K562 (cell line): ENCODE data around the gene PITPNM1. TPM values are rescaled to one million over a fixed set of nuclear protein-coding genes. Genes with fewer than 3 reads are reported as not detected.

ENCODE experiments used
- ATF2 ChIP-seq: sonication (generic); formaldehyde crosslinking; IDR thresholded peaks from 2 replicates; pipeline ENCODE4 v1.8.1; 2022; ENCODE audit warnings: missing genetic modification reagents
- CTBP1 ChIP-seq: fragments of 450-650 bp; IDR thresholded peaks from 2 replicates; pipeline ENCODE4 v1.6.1; 2016; ENCODE audit warnings: borderline replicate concordance
- FOSL1 ChIP-seq: fragments of 200-800 bp; sonication (Bioruptor generic); conservative IDR thresholded peaks from 2 replicates; pipeline ENCODE4 v1.6.1; 2016; ENCODE audit warnings: missing genetic modification characterization, missing compliant biosample characterization
- GTF2F1 ChIP-seq: IDR thresholded peaks from 2 replicates; pipeline ENCODE4 v1.6.1; 2011; ENCODE audit warnings: low read depth, low read length, improper control_type of control experiment
- LARP7 ChIP-seq: fragments of 450-650 bp; IDR thresholded peaks from 2 replicates; pipeline ENCODE4 v1.6.1; 2016
- MTA3 ChIP-seq: fragments of 450-650 bp; formaldehyde crosslinking; IDR thresholded peaks from 2 replicates; pipeline ENCODE4 v1.6.1; 2017; ENCODE audit warnings: mild to moderate bottlenecking, borderline replicate concordance
- MYC ChIP-seq, 2 experiments: fragments of 250-450 bp in 1 of 2; sonication (Bioruptor Pico) in 1 of 2; IDR thresholded peaks; 2 replicates each; pipeline versions ENCODE4 v1.5.1 to v1.6.1; 2012 to 2021; ENCODE audit warnings: low read depth in 2 of 2, borderline replicate concordance in 1 of 2, improper control_type of control experiment in 1 of 2, low read length in 1 of 2, mild to moderate bottlenecking in 1 of 2, moderate library complexity in 1 of 2
- POLR2A ChIP-seq: fragments of 450-650 bp; conservative IDR thresholded peaks from 2 replicates; pipeline ENCODE4 v1.6.1; 2016
- SMAD4 ChIP-seq: fragments of 250-450 bp; sonication (Bioruptor Pico); conservative IDR thresholded peaks from 2 replicates; pipeline ENCODE4 v1.8.0; 2021; ENCODE audit warnings: inconsistent platforms, mild to moderate bottlenecking, moderate library complexity
- TEAD2 ChIP-seq: fragments of 450-650 bp; IDR thresholded peaks from 2 replicates; pipeline ENCODE4 v1.6.1; 2016; ENCODE audit warnings: missing genetic modification characterization, control low read depth, missing compliant biosample characterization
- THAP12 ChIP-seq: fragments of 250-450 bp; sonication (Bioruptor Pico); IDR thresholded peaks from 2 replicates; pipeline ENCODE4 v1.9.0; 2021; ENCODE audit warnings: mild to moderate bottlenecking, inconsistent platforms
- ZNF384 ChIP-seq: IDR thresholded peaks from 2 replicates; pipeline ENCODE4 v1.6.1; 2012; ENCODE audit warnings: low read depth, low read length, improper control_type of control experiment
- ZNF511 ChIP-seq: sonication (generic); formaldehyde crosslinking; IDR thresholded peaks from 2 replicates; pipeline ENCODE4 v1.8.0; 2022; ENCODE audit warnings: mild to moderate bottlenecking, missing genetic modification reagents
- ZNF76 ChIP-seq: fragments of 250-450 bp; sonication (Bioruptor Pico); IDR thresholded peaks from 2 replicates; pipeline ENCODE4 v1.4.0; 2020; ENCODE audit warnings: mild to moderate bottlenecking, moderate library complexity, borderline replicate concordance
- polyA plus RNA-seq, 8 experiments: library from polyadenylated mRNA; depleted of rRNA in 4 of 8; stranded (reverse) in 5 of 8; unstranded in 3 of 8; fragments of >200 nt; fragmentation: Nextera tagmentation in 2 of 8; fragmentation: Illumina TruSeq in 1 of 8; extraction: Ambion mirVana in 2 of 8; extraction: Trizol in 1 of 8; gene quantifications; 2 replicates each; pipeline versions ENCODE4 v1.2.1 to v1.2.3, GENCODE V29; 2011 to 2014; ENCODE audit warnings: inconsistent platforms in 1 of 8, missing spikeins in 1 of 8
- total RNA-seq, 7 experiments: library from RNA; depleted of rRNA in 6 of 7; stranded (reverse); fragments of >200 nt in 6 of 7; fragmentation: Illumina TruSeq in 2 of 7; extraction: Trizol in 2 of 7; gene quantifications; 2 replicates each; pipeline versions ENCODE4 v1.2.1 to v1.2.3, GENCODE V29; 2011 to 2021; ENCODE audit warnings: low replicate concordance in 1 of 7
- TF ChIP-seq, protein P1 (sequence below): fragments of 450-650 bp; formaldehyde crosslinking; IDR thresholded peaks from 2 replicates; pipeline ENCODE4 v1.4.0; 2020; ENCODE audit warnings: mild to moderate bottlenecking, mixed read lengths
- TF ChIP-seq, protein P2 (sequence below): fragments of 450-650 bp; formaldehyde crosslinking; IDR thresholded peaks from 2 replicates; pipeline ENCODE4 v1.4.0; 2020; ENCODE audit warnings: mild to moderate bottlenecking, moderate library complexity

PITPNM1 gene
- total and polyA plus RNA-seq, 9 of the 15 experiments (the other 6 are each of a cell fraction or from before 2014, with no cell fraction given), result 0.11 to 53.7 (median 16.0) TPM

DNA sequence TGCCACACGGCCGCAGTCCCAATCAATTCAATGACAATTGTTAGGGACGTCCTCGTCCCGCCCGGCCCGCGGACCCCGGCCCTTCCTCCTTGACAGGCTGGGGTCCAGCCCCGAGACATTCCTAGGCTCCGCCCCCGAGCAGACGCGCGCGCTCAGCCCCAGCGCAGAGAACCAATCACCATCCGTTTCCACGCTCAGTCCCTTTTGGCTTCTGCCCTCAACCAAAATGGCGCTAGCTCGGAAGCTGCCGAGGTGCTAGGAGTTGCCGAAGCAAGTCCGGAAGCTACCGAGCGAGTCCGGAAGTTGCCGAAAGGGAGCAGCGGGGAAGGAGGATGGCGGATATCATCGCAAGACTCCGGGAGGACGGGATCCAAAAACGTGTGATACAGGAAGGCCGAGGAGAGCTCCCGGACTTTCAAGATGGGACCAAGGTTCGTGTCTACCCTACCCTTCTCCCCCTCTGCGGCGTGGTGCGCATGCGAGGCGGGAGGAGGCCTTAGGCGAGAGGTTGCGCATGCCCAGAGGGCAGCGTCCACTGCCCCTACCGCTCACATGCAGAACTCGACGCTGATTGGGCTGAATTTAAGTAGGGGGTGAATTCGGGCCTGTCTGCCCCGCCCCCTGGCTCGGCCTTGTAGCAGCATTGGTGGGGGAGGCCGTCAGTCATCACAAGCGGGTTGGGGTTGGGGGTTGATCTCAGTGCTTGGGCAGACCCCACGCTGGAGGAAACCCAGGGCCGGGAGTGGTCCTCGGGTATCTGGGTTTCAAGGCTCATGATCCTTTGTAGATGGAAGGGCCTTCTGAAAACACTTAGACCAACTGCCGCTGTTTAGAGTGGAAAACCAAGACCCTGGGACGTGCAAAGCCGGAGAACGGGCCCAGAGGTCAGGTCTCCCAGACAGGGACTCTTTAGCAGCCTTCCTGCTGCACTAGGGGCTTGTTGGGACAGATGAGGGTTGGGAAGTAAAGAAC lies 22.1 kb downstream of the PITPNM1 start, which contains the start of gene AIP (continued):
- TF ChIP-seq ATF2 (peak; percentile 63; the same call in 1 of the 2 replicates), SMAD4 (CRISPR knock-in tag) (peak; percentile 7; the same call in 1 of the 2 replicates), ZNF511 (peak; percentile 100), GTF2F1 (0 out of 2 replicates have a peak, but pooled peaks have one; percentile 40), MYC (IDR thresholded peaks at IDR 0.05; ENCODE audit: low read depth, low read length) (peak; percentile 21; the same call in 1 of the 2 replicates), MYC (CRISPR knock-in tag; IDR thresholded peaks at IDR 0.05; ENCODE audit: borderline replicate concordance, low read depth) (no peak), LARP7 (no peak), TEAD2 (tag) (no peak), CTBP1 (peak; percentile 65; the same call in 1 of the 2 replicates), POLR2A (peak; percentile 81), ZNF384 (no peak; the same call in none of the 2 replicates), THAP12 (CRISPR knock-in tag) (no peak), MTA3 (peak; percentile 65; the same call in 1 of the 2 replicates), FOSL1 (tag) (no peak), ZNF76 (CRISPR knock-in tag) (peak; percentile 7; the same call in 1 of the 2 replicates)
- TF ChIP-seq, protein P1, sequence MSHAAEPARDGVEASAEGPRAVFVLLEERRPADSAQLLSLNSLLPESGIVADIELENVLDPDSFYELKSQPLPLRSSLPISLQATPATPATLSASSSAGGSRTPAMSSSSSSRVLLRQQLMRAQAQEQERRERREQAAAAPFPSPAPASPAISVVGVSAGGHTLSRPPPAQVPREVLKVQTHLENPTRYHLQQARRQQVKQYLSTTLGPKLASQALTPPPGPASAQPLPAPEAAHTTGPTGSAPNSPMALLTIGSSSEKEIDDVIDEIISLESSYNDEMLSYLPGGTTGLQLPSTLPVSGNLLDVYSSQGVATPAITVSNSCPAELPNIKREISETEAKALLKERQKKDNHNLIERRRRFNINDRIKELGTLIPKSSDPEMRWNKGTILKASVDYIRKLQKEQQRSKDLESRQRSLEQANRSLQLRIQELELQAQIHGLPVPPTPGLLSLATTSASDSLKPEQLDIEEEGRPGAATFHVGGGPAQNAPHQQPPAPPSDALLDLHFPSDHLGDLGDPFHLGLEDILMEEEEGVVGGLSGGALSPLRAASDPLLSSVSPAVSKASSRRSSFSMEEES (CRISPR knock-in tag), result no peak
- TF ChIP-seq, protein P2, sequence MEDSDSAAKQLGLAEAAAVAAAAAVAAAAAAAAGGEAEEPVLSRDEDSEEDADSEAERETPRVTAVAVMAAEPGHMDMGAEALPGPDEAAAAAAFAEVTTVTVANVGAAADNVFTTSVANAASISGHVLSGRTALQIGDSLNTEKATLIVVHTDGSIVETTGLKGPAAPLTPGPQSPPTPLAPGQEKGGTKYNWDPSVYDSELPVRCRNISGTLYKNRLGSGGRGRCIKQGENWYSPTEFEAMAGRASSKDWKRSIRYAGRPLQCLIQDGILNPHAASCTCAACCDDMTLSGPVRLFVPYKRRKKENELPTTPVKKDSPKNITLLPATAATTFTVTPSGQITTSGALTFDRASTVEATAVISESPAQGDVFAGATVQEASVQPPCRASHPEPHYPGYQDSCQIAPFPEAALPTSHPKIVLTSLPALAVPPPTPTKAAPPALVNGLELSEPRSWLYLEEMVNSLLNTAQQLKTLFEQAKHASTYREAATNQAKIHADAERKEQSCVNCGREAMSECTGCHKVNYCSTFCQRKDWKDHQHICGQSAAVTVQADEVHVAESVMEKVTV (CRISPR knock-in tag), result peak; percentile 100
